HCT116 (cell line): Measurements from ENCODE around the gene TMEM91.

ENCODE experiments used
- CEBPB ChIP-seq: IDR thresholded peaks from 2 replicates; pipeline ENCODE4 v1.6.1; 2012; ENCODE audit warnings: low read depth
- EZH2 ChIP-seq: fragments of 200-600 bp; sonication (generic); IDR thresholded peaks from 2 replicates; pipeline ENCODE4 v1.6.1; 2017; ENCODE audit warnings: antibody characterized with exemption, mixed run types
- EZH2phosphoT487 ChIP-seq: fragments of 200-600 bp; IDR thresholded peaks from 2 replicates; pipeline ENCODE4 v1.6.1; 2018; ENCODE audit warnings: antibody characterized with exemption, borderline replicate concordance
- JUND ChIP-seq: IDR thresholded peaks from 2 replicates; pipeline ENCODE4 v1.6.1; 2012
- POLR2A ChIP-seq: IDR thresholded peaks from 2 replicates; pipeline ENCODE4 v1.7.0; 2011; ENCODE audit warnings: borderline replicate concordance; ENCODE audit not compliant: insufficient read depth, insufficient read length; ENCODE audit errors: extremely low read depth
- POLR2AphosphoS5 ChIP-seq: IDR thresholded peaks from 2 replicates; pipeline ENCODE4 v1.6.1; 2011; ENCODE audit warnings: mild to moderate bottlenecking, low read depth, low read length, moderate library complexity
- RAD21 ChIP-seq: IDR thresholded peaks from 2 replicates; pipeline ENCODE4 v1.6.1; 2012; ENCODE audit warnings: low read depth, mild to moderate bottlenecking
- SIN3A ChIP-seq: IDR thresholded peaks from 2 replicates; pipeline ENCODE4 v1.6.1; 2012; ENCODE audit warnings: low read depth
- ZFX ChIP-seq: fragments of 450-650 bp; IDR thresholded peaks from 2 replicates; pipeline ENCODE4 v1.6.1; 2017
- ZNF274 ChIP-seq: fragments of 200-500 bp; sonication (Bioruptor generic); IDR thresholded peaks from 2 replicates; pipeline ENCODE4 v1.6.1; 2014; ENCODE audit warnings: mild to moderate bottlenecking, low read depth, low read length, inconsistent platforms
- TF ChIP-seq, protein P1 (sequence below): IDR thresholded peaks from 2 replicates; pipeline ENCODE4 v1.6.1; 2012
- TF ChIP-seq, protein P2 (sequence below), 3 experiments: fragments of 200-600 bp in 1 of 3; sonication (generic) in 1 of 3; IDR thresholded peaks in 2 of 3; conservative IDR thresholded peaks in 1 of 3; 2 replicates each; pipeline ENCODE4 v1.5.1; 2012 to 2017; ENCODE audit warnings: low read depth in 2 of 3, low read length in 2 of 3, antibody characterized with exemption in 1 of 3, borderline replicate concordance in 1 of 3, control low read depth in 1 of 3, mild to moderate bottlenecking in 1 of 3, mixed read lengths in 1 of 3, mixed run types in 1 of 3, moderate library complexity in 1 of 3; ENCODE audit not compliant: insufficient read depth in 1 of 3
- TF ChIP-seq, protein P3 (sequence below): IDR thresholded peaks from 2 replicates; pipeline ENCODE4 v1.6.1; 2012; ENCODE audit warnings: low read depth

DNA sequence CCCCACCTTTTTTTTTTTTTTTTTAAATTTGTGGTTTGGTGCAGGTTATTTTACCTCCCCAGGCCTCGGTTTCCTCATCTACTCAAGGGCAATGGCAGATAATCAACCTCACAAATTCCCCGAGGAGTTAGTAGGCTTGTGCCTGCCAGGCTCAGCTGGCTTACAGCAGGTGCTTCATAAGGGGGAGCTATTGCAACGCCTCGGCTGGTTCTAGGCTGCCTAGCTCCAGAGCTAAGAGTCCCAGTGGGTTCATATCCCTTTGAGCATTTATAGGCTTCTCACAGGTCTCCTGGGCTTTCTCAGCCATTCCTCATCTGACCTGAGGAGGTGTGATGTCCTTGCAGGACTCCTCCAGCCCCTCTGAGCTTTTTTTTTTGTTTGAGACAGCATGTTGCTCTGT is 31.9 kb downstream of the TMEM91 start:
- TF ChIP-seq, protein P1, sequence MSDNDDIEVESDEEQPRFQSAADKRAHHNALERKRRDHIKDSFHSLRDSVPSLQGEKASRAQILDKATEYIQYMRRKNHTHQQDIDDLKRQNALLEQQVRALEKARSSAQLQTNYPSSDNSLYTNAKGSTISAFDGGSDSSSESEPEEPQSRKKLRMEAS: no peak
- TF ChIP-seq POLR2A (no peak), EZH2 (no peak), POLR2AphosphoS5 (no peak), SIN3A (no peak), RAD21 (no peak), ZFX (no peak), ZNF274 (no peak), CEBPB (no peak), EZH2phosphoT487 (no peak), JUND (no peak)
- TF ChIP-seq, protein P2, sequence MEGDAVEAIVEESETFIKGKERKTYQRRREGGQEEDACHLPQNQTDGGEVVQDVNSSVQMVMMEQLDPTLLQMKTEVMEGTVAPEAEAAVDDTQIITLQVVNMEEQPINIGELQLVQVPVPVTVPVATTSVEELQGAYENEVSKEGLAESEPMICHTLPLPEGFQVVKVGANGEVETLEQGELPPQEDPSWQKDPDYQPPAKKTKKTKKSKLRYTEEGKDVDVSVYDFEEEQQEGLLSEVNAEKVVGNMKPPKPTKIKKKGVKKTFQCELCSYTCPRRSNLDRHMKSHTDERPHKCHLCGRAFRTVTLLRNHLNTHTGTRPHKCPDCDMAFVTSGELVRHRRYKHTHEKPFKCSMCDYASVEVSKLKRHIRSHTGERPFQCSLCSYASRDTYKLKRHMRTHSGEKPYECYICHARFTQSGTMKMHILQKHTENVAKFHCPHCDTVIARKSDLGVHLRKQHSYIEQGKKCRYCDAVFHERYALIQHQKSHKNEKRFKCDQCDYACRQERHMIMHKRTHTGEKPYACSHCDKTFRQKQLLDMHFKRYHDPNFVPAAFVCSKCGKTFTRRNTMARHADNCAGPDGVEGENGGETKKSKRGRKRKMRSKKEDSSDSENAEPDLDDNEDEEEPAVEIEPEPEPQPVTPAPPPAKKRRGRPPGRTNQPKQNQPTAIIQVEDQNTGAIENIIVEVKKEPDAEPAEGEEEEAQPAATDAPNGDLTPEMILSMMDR (IDR thresholded peaks at IDR 0.05 in 2 of 3, conservative IDR thresholded peaks at IDR 0.05 in 1 of 3; ENCODE audit: borderline replicate concordance in 1 of 3, insufficient read depth in 1 of 3, low read depth in 2 of 3, low read length in 2 of 3): no peak
- TF ChIP-seq, protein P3, sequence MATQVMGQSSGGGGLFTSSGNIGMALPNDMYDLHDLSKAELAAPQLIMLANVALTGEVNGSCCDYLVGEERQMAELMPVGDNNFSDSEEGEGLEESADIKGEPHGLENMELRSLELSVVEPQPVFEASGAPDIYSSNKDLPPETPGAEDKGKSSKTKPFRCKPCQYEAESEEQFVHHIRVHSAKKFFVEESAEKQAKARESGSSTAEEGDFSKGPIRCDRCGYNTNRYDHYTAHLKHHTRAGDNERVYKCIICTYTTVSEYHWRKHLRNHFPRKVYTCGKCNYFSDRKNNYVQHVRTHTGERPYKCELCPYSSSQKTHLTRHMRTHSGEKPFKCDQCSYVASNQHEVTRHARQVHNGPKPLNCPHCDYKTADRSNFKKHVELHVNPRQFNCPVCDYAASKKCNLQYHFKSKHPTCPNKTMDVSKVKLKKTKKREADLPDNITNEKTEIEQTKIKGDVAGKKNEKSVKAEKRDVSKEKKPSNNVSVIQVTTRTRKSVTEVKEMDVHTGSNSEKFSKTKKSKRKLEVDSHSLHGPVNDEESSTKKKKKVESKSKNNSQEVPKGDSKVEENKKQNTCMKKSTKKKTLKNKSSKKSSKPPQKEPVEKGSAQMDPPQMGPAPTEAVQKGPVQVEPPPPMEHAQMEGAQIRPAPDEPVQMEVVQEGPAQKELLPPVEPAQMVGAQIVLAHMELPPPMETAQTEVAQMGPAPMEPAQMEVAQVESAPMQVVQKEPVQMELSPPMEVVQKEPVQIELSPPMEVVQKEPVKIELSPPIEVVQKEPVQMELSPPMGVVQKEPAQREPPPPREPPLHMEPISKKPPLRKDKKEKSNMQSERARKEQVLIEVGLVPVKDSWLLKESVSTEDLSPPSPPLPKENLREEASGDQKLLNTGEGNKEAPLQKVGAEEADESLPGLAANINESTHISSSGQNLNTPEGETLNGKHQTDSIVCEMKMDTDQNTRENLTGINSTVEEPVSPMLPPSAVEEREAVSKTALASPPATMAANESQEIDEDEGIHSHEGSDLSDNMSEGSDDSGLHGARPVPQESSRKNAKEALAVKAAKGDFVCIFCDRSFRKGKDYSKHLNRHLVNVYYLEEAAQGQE: no peak
